K562 (cell line): ENCODE results near the gene TMEM164. TPM values are rescaled to one million over a fixed set of nuclear protein-coding genes. Genes with fewer than 3 reads are reported as not detected.

Experiments
- ATF7 ChIP-seq: fragments of 450-650 bp; IDR thresholded peaks from 2 replicates; pipeline ENCODE4 v1.7.1; 2014; ENCODE audit warnings: mild to moderate bottlenecking, moderate library complexity
- BCOR ChIP-seq: fragments of 450-650 bp; IDR thresholded peaks from 2 replicates; pipeline ENCODE4 v1.6.1; 2016
- CBFA2T2 ChIP-seq: fragments of 450-650 bp; conservative IDR thresholded peaks from 2 replicates; pipeline ENCODE4 v1.6.1; 2017; ENCODE audit warnings: mild to moderate bottlenecking
- CBX3 ChIP-seq, 2 experiments: IDR thresholded peaks; 1 replicate in 1 of 2; 2 replicates in 1 of 2; pipeline ENCODE4 v1.6.1; 2012; ENCODE audit warnings: inconsistent platforms in 2 of 2, low read length in 2 of 2, borderline replicate concordance in 1 of 2, control low read depth in 1 of 2
- CTBP1 ChIP-seq: fragments of 450-650 bp; IDR thresholded peaks from 2 replicates; pipeline ENCODE4 v1.6.1; 2016; ENCODE audit warnings: borderline replicate concordance
- ESRRB ChIP-seq: fragments of 250-450 bp; sonication (Bioruptor Pico); IDR thresholded peaks from 2 replicates; pipeline ENCODE4 v1.5.0; 2020; ENCODE audit warnings: mild to moderate bottlenecking, moderate library complexity, borderline replicate concordance
- FOS ChIP-seq: IDR thresholded peaks from 3 replicates; pipeline ENCODE4 v1.6.1; 2011; ENCODE audit not compliant: insufficient read length; ENCODE audit errors: extremely low read depth
- FOXA3 ChIP-seq, 2 experiments: fragments of 450-650 bp in 1 of 2; sonication (generic) in 1 of 2; formaldehyde crosslinking; IDR thresholded peaks in 1 of 2; conservative IDR thresholded peaks in 1 of 2; 2 replicates each; pipeline versions ENCODE4 v1.4.0 to v1.8.0; 2020 to 2022; ENCODE audit warnings: mild to moderate bottlenecking in 2 of 2, missing genetic modification reagents in 1 of 2
- FOXM1 ChIP-seq, 2 experiments: fragments of 450-650 bp in 1 of 2; sonication (generic) in 1 of 2; formaldehyde crosslinking in 1 of 2; IDR thresholded peaks; 2 replicates each; pipeline versions ENCODE4 v1.6.1 to v1.9.0; 2017 to 2022; ENCODE audit warnings: low read depth in 2 of 2, mild to moderate bottlenecking in 2 of 2, missing genetic modification reagents in 1 of 2, moderate library complexity in 1 of 2
- GABPB2 ChIP-seq: fragments of 250-450 bp; sonication (Bioruptor Pico); conservative IDR thresholded peaks from 2 replicates; pipeline ENCODE4 v1.5.1; 2021; ENCODE audit warnings: mild to moderate bottlenecking
- HDAC1 ChIP-seq, 2 experiments: fragments of 450-650 bp; IDR thresholded peaks; 2 replicates each; pipeline ENCODE4 v1.6.1; 2016 to 2017; ENCODE audit warnings: inconsistent platforms in 1 of 2, mild to moderate bottlenecking in 1 of 2, moderate library complexity in 1 of 2
- HDAC2 ChIP-seq: fragments of 450-650 bp; IDR thresholded peaks from 2 replicates; pipeline ENCODE4 v1.6.1; 2016; ENCODE audit warnings: mild to moderate bottlenecking
- KLF16 ChIP-seq: IDR thresholded peaks from 2 replicates; pipeline ENCODE4 v1.6.1; 2016; ENCODE audit warnings: antibody characterized with exemption
- L3MBTL2 ChIP-seq: fragments of 450-650 bp; IDR thresholded peaks from 2 replicates; pipeline ENCODE4 v1.6.1; 2016; ENCODE audit warnings: mild to moderate bottlenecking, moderate library complexity
- MNT ChIP-seq, 2 experiments: fragments of 450-650 bp; conservative IDR thresholded peaks; 2 replicates each; pipeline ENCODE4 v1.6.1; 2017; ENCODE audit warnings: mild to moderate bottlenecking in 2 of 2, moderate library complexity in 2 of 2
- NCOA1 ChIP-seq: fragments of 450-650 bp; IDR thresholded peaks from 2 replicates; pipeline ENCODE4 v1.6.1; 2016; ENCODE audit warnings: low read depth
- NFIC ChIP-seq: fragments of 450-650 bp; IDR thresholded peaks from 2 replicates; pipeline ENCODE4 v1.6.1; 2017; ENCODE audit warnings: mild to moderate bottlenecking, inconsistent platforms
- SMARCE1 ChIP-seq: fragments of 450-650 bp; IDR thresholded peaks from 2 replicates; pipeline ENCODE4 v1.7.1; 2016; ENCODE audit warnings: mild to moderate bottlenecking
- TAF15 ChIP-seq: fragments of 200-400 bp; formaldehyde crosslinking; IDR thresholded peaks from 2 replicates; pipeline ENCODE4 v1.6.1; 2017; ENCODE audit warnings: mild to moderate bottlenecking, low read depth, low read length, moderate library complexity
- TCF3 ChIP-seq: sonication (generic); formaldehyde crosslinking; IDR thresholded peaks from 2 replicates; pipeline ENCODE4 v1.4.0; 2020; ENCODE audit warnings: mild to moderate bottlenecking, missing genetic modification reagents
- TGIF2 ChIP-seq: sonication (generic); formaldehyde crosslinking; IDR thresholded peaks from 2 replicates; pipeline ENCODE4 v1.8.1; 2022; ENCODE audit warnings: mild to moderate bottlenecking, missing genetic modification reagents, moderate library complexity
- ZNF699 ChIP-seq: fragments of 250-450 bp; sonication (Bioruptor Pico); IDR thresholded peaks from 2 replicates; pipeline ENCODE4 v1.8.0; 2021; ENCODE audit warnings: mild to moderate bottlenecking, moderate library complexity; ENCODE audit not compliant: insufficient replicate concordance
- ZNF707 ChIP-seq: fragments of 250-450 bp; sonication (Bioruptor Pico); conservative IDR thresholded peaks from 2 replicates; pipeline ENCODE4 v1.8.0; 2022; ENCODE audit warnings: inconsistent platforms, mild to moderate bottlenecking, moderate library complexity
- polyA plus RNA-seq, 8 experiments: library from polyadenylated mRNA; depleted of rRNA in 4 of 8; stranded (reverse) in 5 of 8; unstranded in 3 of 8; fragments of >200 nt; fragmentation: Nextera tagmentation in 2 of 8; fragmentation: Illumina TruSeq in 1 of 8; extraction: Ambion mirVana in 2 of 8; extraction: Trizol in 1 of 8; gene quantifications; 2 replicates each; pipeline versions ENCODE4 v1.2.1 to v1.2.3, GENCODE V29; 2011 to 2014; ENCODE audit warnings: inconsistent platforms in 1 of 8, missing spikeins in 1 of 8
- total RNA-seq, 7 experiments: library from RNA; depleted of rRNA in 6 of 7; stranded (reverse); fragments of >200 nt in 6 of 7; fragmentation: Illumina TruSeq in 2 of 7; extraction: Trizol in 2 of 7; gene quantifications; 2 replicates each; pipeline versions ENCODE4 v1.2.1 to v1.2.3, GENCODE V29; 2011 to 2021; ENCODE audit warnings: low replicate concordance in 1 of 7
- TF ChIP-seq, protein P1 (sequence below): fragments of 450-650 bp; IDR thresholded peaks from 2 replicates; pipeline ENCODE4 v1.6.1; 2016; ENCODE audit warnings: low read depth, mild to moderate bottlenecking, moderate library complexity
- TF ChIP-seq, protein P2 (sequence below): fragments of 450-650 bp; IDR thresholded peaks from 2 replicates; pipeline ENCODE4 v1.6.1; 2016; ENCODE audit warnings: mild to moderate bottlenecking

The TMEM164 gene
- total and polyA plus RNA-seq, 9 of the 15 experiments (the other 6 are each of a cell fraction or from before 2014, with no cell fraction given), result 2.4 to 57.3 (median 23.1) TPM

GRCh38 chrX:110178179-110178865 lies 175.4 kb downstream of the TMEM164 start (continued):
- TF ChIP-seq, protein P1, sequence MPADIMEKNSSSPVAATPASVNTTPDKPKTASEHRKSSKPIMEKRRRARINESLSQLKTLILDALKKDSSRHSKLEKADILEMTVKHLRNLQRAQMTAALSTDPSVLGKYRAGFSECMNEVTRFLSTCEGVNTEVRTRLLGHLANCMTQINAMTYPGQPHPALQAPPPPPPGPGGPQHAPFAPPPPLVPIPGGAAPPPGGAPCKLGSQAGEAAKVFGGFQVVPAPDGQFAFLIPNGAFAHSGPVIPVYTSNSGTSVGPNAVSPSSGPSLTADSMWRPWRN, result 0 out of 2 replicates have a peak, but pooled peaks have one; percentile 21
- TF ChIP-seq L3MBTL2 (0 out of 2 replicates have a peak, but pooled peaks have one; percentile 9), ZNF699 (CRISPR knock-in tag) (no peak), CTBP1 (peak; percentile 59; the same call in 1 of the 2 replicates), TCF3 (CRISPR knock-in tag) (peak; percentile 95), FOXA3 (CRISPR knock-in tag; conservative IDR thresholded peaks at IDR 0.05 in 1 of 2, IDR thresholded peaks at IDR 0.05 in 1 of 2) (no peak), KLF16 (peak; percentile 90), ZNF707 (CRISPR knock-in tag) (no peak), BCOR (0 out of 2 replicates have a peak, but pooled peaks have one; percentile 30), TAF15 (no peak), FOS (no peak), HDAC2 (peak; percentile 85; the same call in 1 of the 2 replicates), NFIC (peak; percentile 99), GABPB2 (CRISPR knock-in tag) (no peak), HDAC1 (IDR thresholded peaks at IDR 0.05) (0 out of 4 replicates have a peak, but pooled peaks of 1 of the 2 experiments have one; percentile 36), MNT (conservative IDR thresholded peaks at IDR 0.05) (peak in 1 of 2 experiments; percentile 36; a peak in 1 of 4 replicates), NCOA1 (peak; percentile 76; the same call in 1 of the 2 replicates), SMARCE1 (peak; percentile 90), ATF7 (peak; percentile 52; the same call in 1 of the 2 replicates), CBFA2T2 (peak; percentile 94), TGIF2 (CRISPR knock-in tag) (no peak), FOXM1 (IDR thresholded peaks at IDR 0.05; ENCODE audit: low read depth) (peak; percentile 84), FOXM1 (CRISPR knock-in tag; IDR thresholded peaks at IDR 0.05; ENCODE audit: low read depth) (no peak), CBX3 (IDR thresholded peaks at IDR 0.05; ENCODE audit: borderline replicate concordance in 1 of 2, low read length in 2 of 2) (peak in 1 of 2 experiments; percentile 71; a peak in 1 of 3 replicates), ESRRB (no peak)
- TF ChIP-seq, protein P2, sequence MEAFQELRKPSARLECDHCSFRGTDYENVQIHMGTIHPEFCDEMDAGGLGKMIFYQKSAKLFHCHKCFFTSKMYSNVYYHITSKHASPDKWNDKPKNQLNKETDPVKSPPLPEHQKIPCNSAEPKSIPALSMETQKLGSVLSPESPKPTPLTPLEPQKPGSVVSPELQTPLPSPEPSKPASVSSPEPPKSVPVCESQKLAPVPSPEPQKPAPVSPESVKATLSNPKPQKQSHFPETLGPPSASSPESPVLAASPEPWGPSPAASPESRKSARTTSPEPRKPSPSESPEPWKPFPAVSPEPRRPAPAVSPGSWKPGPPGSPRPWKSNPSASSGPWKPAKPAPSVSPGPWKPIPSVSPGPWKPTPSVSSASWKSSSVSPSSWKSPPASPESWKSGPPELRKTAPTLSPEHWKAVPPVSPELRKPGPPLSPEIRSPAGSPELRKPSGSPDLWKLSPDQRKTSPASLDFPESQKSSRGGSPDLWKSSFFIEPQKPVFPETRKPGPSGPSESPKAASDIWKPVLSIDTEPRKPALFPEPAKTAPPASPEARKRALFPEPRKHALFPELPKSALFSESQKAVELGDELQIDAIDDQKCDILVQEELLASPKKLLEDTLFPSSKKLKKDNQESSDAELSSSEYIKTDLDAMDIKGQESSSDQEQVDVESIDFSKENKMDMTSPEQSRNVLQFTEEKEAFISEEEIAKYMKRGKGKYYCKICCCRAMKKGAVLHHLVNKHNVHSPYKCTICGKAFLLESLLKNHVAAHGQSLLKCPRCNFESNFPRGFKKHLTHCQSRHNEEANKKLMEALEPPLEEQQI, result peak; percentile 79
